HL-60/S4 treated with retinoic acid at 250 ng/mL for 4 days and 3 days (cell line): ENCODE results near the gene SCLY.

Experiments used
- in situ Hi-C: fragments of 300-500 bp; cut with MboI; formaldehyde crosslinking; loops from 2 replicates; pipeline ENCODE4 v1.7.0; 2022; ENCODE audit warnings: low sequenced_read_pairs

The SCLY gene

DNA sequence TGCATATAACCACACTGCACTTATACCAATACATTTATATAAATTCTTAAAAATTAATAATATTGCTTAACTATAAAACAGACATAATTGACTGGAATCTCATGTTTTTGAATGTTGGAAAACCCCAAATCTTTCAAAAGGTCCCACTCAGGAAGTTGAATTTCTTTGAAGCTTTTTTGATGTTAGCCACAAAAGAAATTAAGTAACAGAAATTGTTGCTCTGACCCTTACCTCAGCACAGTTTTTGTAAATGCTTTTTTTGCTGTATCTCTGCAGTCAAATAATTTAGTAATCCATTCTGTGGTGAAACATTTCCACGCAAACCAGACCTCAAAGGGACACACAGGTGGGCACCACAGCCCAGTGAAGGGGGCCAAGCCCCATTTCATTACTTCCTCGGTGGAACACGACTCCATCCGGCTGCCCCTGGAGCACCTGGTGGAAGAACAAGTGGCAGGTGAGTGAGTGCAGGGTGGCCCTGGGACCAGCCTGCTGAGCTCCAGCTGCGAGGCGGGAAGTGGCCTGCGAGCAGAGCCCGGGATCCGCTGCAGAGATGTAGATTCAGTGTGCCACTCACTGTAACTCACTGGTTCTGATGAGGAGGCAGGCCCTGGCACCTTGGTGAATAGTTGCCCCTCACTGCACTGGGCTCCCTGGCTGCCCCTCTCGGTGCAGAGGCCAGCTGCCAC lies 8.4 kb downstream of the SCLY start:
- in situ Hi-C loops, result no loop called here

DNA sequence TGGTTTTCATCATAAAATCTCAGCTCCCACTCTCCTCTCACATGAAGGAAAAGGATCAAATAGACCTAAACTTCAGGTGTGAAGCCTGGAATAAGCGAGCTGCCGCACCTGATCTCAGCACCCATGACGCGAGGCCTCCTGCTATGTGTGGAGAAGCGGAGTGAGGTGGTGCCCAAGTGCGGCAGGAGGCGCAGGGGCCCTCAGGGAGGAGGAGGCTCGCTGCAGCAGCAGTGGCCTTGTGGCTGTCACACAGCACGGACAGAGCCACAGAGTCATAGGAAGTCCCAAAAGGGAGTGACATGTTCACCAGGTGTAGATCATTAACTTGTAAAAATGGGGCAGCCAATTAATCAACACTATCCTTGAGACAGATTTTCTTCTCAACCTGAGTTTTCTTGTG lies 9.1 kb downstream of the SCLY start:
- in situ Hi-C loops, result no loop called here

GRCh38 chr2:238075397-238075796 lies 14.6 kb downstream of the SCLY start:
- in situ Hi-C loops, result no loop called here

DNA sequence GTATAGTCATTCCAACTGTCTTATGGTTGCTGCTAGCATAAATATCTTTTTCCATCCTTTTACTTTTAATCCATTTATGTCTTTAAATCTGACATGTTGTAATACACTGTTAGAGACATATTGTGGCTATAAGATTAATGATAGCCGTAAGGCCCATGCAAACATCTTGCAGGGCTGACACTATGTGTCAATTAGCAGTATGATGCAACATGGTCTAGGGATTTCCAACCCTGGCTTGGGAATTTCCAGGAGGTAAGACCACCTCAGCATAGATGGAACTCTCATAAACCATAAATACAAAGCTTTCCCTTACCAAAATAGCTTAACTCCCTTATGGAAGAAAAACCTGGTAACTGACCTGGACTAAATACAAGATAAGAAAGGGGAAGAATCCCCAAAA lies 16.5 kb downstream of the SCLY start:
- in situ Hi-C loops, result no loop called here

DNA sequence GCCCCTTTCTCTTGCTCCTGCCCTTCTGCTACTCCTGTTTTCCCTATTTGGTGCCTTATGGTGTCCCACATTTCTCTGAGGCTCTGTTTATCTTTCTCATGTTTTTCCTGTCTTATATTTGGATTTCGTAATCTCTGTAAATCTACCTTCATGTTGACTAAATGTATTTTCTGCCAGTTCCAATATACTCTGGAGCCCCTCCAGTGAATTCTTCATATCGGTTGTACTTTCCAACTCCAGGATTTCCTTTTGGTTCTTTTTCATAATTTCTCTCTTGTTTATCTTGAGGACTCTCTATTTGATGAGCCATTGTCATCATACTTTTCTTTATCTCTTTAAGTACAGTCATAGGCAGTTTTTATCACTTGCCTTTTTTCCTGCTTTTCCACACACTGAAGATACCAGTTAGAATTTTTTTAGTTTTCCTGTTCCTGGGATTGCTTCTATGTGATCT lies 19.1 kb downstream of the SCLY start:
- in situ Hi-C loops, result no loop called here

GRCh38 chr2:238080518-238080917 lies 19.7 kb downstream of the SCLY start:
- in situ Hi-C loops, result no loop called here

GRCh38 chr2:238081150-238081549 lies 20.3 kb downstream of the SCLY start:
- in situ Hi-C loops, result no loop called here

DNA sequence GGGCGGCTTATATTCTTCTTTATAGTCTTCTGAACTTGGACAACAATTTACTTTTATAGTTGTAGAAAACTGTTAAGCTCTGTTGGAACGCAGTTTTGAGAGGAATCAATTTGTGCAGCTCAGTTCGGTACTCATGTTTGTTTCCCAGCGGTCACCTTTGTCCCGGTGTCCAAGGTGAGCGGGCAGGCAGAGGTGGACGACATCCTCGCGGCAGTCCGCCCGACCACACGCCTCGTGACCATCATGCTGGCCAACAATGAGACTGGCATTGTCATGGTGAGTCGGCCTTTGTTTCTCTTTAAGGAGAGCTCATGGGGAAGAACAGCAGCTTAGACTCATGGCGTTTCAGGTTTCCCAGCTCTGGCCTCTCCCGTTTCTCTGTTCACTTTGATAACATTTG lies 20.8 kb downstream of the SCLY start:
- in situ Hi-C loops, result no loop called here

GRCh38 chr2:238082151-238082550 lies 21.4 kb downstream of the SCLY start:
- in situ Hi-C loops, result no loop called here

- in situ Hi-C loops, result no loop called here
These were observed 22.0 kb downstream of the SCLY start for GRCh38 chr2:238082827-238083226.

DNA sequence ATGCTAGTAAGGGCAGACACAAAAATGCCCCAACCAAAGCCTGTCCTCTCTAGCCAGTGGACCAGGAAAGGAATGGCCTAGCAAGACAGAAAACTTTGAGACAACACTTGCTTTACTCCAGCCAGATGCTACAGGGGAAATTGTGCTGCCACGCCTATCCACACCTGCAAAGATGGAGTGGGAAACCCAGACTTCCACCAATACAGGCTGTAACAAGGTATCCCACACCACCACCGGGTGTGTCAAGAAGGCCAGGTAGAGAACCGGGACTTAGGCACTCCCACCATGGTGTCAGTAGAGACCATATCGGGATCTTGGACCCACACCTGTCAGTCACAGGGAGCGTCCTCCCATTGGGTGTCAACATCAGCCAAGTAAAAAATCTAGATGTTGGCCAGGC lies 23.1 kb downstream of the SCLY start:
- in situ Hi-C loops, result no loop called here

DNA sequence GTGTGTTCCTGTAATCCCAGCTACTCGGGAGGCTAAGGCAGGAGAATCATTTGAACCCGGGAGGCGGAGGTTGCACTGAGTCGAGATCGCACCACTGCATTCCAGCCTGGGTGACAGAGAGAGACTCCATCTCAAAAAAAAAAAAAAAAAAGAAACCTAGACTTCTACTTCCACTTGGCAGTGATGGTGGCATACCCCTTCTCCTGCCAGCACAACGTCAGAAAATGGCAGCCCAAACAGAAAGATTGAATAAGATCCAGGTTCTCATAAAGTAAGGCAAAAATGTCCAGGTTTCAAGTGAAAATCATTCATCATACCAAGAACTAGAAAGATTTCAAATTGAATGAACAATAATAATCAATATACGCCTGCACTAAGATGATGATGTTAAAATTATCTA lies 24.0 kb downstream of the SCLY start:
- in situ Hi-C loops, result no loop called here

GRCh38 chr2:238085899-238086298 lies 25.1 kb downstream of the SCLY start:
- in situ Hi-C loops, result no loop called here

GRCh38 chr2:238087211-238087610 lies 26.4 kb downstream of the SCLY start:
- in situ Hi-C loops, result no loop called here

- in situ Hi-C loops, result no loop called here
These were observed 30.1 kb downstream of the SCLY start for GRCh38 chr2:238090887-238091286.

DNA sequence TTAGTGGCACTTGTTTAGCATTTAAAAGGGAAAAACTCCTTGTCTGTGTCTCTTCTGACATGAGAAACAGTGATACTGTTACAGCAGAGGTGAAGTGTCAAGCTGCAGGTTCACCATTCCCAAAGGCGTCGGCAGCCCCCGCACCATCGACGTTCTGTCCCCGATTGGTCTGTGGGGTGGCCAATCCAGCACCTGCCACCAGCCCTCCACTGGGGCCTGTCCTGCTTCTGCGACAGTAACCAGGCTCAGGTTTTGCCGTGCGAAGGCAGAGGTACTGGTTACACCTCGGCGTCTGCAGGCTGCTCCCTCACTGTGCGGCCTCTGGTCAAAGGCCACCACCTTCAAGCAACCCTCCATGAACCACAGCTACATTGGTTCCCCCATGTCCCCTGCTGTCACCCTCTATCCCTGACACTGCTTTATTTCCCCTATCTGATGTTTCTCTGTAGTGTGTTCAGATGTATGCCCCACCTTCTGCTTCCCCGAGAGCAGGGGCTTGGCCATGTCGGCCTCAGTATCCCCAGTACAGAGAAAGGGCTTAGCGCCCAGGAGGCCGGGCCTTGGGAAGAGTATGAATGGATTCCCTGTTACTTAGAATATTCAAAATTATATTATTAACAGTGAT lies 30.7 kb downstream of the SCLY start:
- in situ Hi-C loops, result no loop called here

- in situ Hi-C loops, result no loop called here
These were observed 31.8 kb downstream of the SCLY start for GRCh38 chr2:238092486-238093035.

- in situ Hi-C loops, result no loop called here
These were observed 32.7 kb downstream of the SCLY start for GRCh38 chr2:238093181-238094140.

GRCh38 chr2:238094438-238095022 lies 33.7 kb downstream of the SCLY start:
- in situ Hi-C loops, result no loop called here

GRCh38 chr2:238095143-238095542 lies 34.3 kb downstream of the SCLY start:
- in situ Hi-C loops, result no loop called here
